Cardiac muscle cell (in vitro differentiated cells and primary cell): Measurements from ENCODE around the gene B4GALT1. TPM values are rescaled to one million over a fixed set of nuclear protein-coding genes. Genes with fewer than 3 reads are reported as not detected.

Source experiments
- DNase-seq, 2 donors: peaks; one replicate each; pipeline versions ENCODE4 v3.0.0 to v3.0.0-alpha.2; 2010 to 2017; ENCODE audit warnings: low read depth in 1 of 2, low spot score in 1 of 2
- H3K27ac ChIP-seq: fragments of 200-600 bp; sonication (generic); 2 replicates; pipeline ENCODE4 v1.5.1; 2016
- H3K27me3 ChIP-seq: fragments of 200-600 bp; sonication (generic); 2 replicates; pipeline ENCODE4 v1.6.0; 2016; ENCODE audit warnings: control low read depth
- H3K36me3 ChIP-seq: fragments of 200-600 bp; sonication (generic); 2 replicates; pipeline ENCODE4 v1.5.1; 2016; ENCODE audit warnings: control low read depth
- H3K4me1 ChIP-seq: fragments of 200-600 bp; sonication (generic); 2 replicates; pipeline ENCODE4 v1.8.1; 2017; ENCODE audit warnings: low read depth, mild to moderate bottlenecking, mixed run types
- H3K4me3 ChIP-seq: fragments of 200-600 bp; sonication (generic); 2 replicates; pipeline ENCODE4 v1.5.1; 2016; ENCODE audit warnings: mild to moderate bottlenecking
- H3K9me3 ChIP-seq: fragments of 200-600 bp; sonication (generic); 2 replicates; pipeline ENCODE4 v1.5.1; 2017; ENCODE audit warnings: low read depth, mild to moderate bottlenecking, control low read depth
- CTCF ChIP-seq: IDR thresholded peaks from 2 replicates; pipeline ENCODE4 v1.5.1; 2012; ENCODE audit warnings: low read depth, mild to moderate bottlenecking, low read length
- polyA plus RNA-seq: library from polyadenylated mRNA; unstranded; fragments of >200 nt; fragmentation: Nextera tagmentation; extraction: Ambion mirVana; gene quantifications from 2 replicates; pipeline ENCODE4 v1.2.1, GENCODE V29; 2016
- total RNA-seq: library from RNA; depleted of rRNA; stranded (reverse); fragments of >200 nt; gene quantifications from 2 replicates; pipeline ENCODE4 v1.2.3, GENCODE V29; 2016

Gene B4GALT1
- total and polyA plus RNA-seq, 2 experiments from 2014 or later = 22.1 to 33.6 TPM

- TF ChIP-seq CTCF = no peak
Observed at GRCh38 chr9:33117796-33118195, 49.3 kb downstream of the B4GALT1 start.

GRCh38 chr9:33117306-33117705 lies 49.8 kb downstream of the B4GALT1 start:
- H3K27ac ChIP-seq = peak overlapping the region; percentile 88
- TF ChIP-seq CTCF = no peak
- peaks cover 16% of the 10 kb centered on the region for H3K36me3 ChIP-seq
- no peaks in the 10 kb centered on the region for H3K9me3 ChIP-seq
- H3K4me3 ChIP-seq = no peak overlapping the region
- no peaks in the 10 kb centered on the region for H3K27me3 ChIP-seq
- DNase-seq = no peak
- no peaks in the 10 kb centered on the region for H3K4me1 ChIP-seq

More at GRCh38 chr9:33117796-33118195, 49.3 kb downstream of the B4GALT1 start:
- Histone ChIP-seq H3K4me3 (no peak overlapping the region), H3K4me1 (no peaks in the 10 kb centered on the region), H3K27me3 (no peaks in the 10 kb centered on the region), H3K36me3 (peaks cover 14% of the 10 kb centered on the region), H3K27ac (peak overlapping the region; percentile 88), H3K9me3 (no peaks in the 10 kb centered on the region)
- DNase-seq = no peak

GRCh38 chr9:33116860-33117259 lies 50.3 kb downstream of the B4GALT1 start:
- Histone ChIP-seq H3K27me3 (no peaks in the 10 kb centered on the region), H3K4me3 (no peak overlapping the region), H3K9me3 (no peaks in the 10 kb centered on the region), H3K4me1 (no peaks in the 10 kb centered on the region), H3K27ac (peak overlapping the region; percentile 88), H3K36me3 (peaks cover 20% of the 10 kb centered on the region)
- no peak for TF ChIP-seq CTCF
- DNase-seq = peak in 1 of 2 donors; percentile 65

- Histone ChIP-seq H3K36me3 (peaks cover 16% of the 10 kb centered on the region), H3K27ac (no peak overlapping the region), H3K27me3 (no peaks in the 10 kb centered on the region), H3K4me3 (no peak overlapping the region), H3K9me3 (no peaks in the 10 kb centered on the region), H3K4me1 (no peaks in the 10 kb centered on the region)
- no peak for DNase-seq
- no peak for TF ChIP-seq CTCF
Observed at GRCh38 chr9:33114746-33115145, 52.4 kb downstream of the B4GALT1 start.

- H3K27me3 ChIP-seq = no peaks in the 10 kb centered on the region
- DNase-seq = no peak
- H3K27ac ChIP-seq = no peak overlapping the region
- no peak overlapping the region for H3K4me3 ChIP-seq
- TF ChIP-seq CTCF = no peak
- H3K4me1 ChIP-seq = no peaks in the 10 kb centered on the region
- no peaks in the 10 kb centered on the region for H3K9me3 ChIP-seq
- peaks cover 12% of the 10 kb centered on the region for H3K36me3 ChIP-seq
Observed at GRCh38 chr9:33113799-33114547, 53.2 kb downstream of the B4GALT1 start.
